SHP77 (cell line): ENCODE data around the gene NEK10.

Experiments used
- DNase-seq, 2 experiments: peaks; one replicate each; lab custom pipeline; 2025; lab: John Stamatoyannopoulos, UW

NEK10 gene

DNA sequence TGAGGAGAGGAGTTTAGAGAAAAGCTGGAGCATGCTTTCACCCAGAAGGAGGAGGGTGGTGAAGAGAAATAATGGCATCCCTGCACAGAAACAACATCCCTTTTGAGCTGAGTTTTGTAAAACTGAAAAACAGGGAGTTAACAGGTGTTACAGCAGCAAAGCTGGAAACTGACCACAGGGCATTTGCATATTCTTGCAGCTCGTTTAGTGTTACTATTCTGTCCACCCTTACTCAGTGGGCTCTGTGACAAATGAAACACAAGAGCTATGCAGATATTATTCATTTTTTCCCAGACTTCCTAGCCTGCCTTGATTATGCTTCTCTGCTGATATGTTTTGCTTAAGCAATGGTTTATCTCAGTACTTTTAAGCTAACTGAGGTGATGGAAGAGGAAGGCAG, 272.0 kb downstream of the NEK10 start:
- no peak for DNase-seq

DNA sequence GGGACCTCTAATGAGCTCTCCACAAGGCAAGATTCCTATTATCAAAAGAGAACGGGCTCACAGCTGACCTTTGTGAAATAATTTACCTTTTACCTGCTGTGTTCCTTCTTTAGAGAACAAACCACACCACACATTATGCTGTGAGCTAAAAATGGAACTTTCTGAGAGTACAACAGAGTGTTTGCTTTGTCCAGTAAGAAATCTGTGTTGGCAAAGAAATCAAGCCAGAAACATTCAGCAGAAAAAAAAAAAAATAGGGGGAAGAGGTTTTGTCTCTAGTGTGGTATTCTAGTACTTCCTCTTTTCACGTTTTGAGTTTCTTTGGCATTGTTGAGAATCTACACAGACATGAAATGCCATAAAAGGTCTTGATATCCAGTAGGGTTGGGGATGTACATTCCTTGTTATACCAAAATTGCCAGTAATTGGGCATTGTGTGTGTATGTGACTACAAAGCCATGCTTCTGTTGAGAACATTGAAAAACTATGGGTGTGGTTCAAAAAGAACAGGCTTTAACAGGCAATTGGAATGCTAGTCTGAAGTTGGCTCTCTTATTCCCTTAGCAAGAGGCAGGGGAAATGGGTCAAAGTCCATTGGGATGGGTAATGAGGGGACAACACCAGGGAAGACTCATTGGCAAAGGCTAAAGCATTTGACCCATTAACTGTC, 273.5 kb downstream of the NEK10 start:
- no peak for DNase-seq

DNA sequence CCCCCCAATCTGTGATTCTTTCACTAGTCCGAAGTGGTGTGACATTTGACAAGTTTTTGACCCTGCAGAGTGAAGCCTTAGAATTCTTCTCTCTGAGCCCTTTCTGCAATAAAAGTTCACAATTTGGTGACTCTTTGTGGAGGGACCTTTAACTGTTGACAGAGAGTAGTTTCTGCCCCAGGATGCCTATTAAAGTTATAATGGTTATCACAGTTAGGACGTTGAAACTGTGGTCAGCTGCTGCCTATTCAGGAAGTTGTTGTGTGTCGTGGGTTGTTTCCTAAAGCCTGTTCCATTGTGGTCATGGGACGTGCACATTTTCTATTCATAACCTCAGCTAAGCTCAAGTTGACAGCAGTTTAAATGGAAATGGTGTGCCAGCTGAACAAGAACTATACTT, 274.5 kb downstream of the NEK10 start:
- no peak for DNase-seq

DNA sequence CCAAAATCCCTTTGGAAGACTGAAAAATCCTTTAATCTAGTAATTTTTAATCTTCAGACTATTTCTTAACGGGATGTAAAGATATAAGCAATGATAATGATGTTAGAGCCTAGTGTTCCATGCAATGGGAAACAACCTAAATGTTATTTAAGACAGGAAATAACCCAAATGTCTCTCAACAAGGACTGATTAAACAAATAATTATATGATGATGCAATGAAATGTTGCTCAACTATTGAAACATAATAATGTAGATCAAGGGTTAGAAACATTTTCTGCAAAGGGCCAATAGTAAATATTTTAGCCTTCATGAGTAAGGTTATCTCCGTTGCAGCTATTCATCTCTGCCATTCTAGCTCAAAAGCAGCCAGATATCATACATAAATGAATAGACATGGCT, 275.4 kb downstream of the NEK10 start:
- no peak for DNase-seq

DNA sequence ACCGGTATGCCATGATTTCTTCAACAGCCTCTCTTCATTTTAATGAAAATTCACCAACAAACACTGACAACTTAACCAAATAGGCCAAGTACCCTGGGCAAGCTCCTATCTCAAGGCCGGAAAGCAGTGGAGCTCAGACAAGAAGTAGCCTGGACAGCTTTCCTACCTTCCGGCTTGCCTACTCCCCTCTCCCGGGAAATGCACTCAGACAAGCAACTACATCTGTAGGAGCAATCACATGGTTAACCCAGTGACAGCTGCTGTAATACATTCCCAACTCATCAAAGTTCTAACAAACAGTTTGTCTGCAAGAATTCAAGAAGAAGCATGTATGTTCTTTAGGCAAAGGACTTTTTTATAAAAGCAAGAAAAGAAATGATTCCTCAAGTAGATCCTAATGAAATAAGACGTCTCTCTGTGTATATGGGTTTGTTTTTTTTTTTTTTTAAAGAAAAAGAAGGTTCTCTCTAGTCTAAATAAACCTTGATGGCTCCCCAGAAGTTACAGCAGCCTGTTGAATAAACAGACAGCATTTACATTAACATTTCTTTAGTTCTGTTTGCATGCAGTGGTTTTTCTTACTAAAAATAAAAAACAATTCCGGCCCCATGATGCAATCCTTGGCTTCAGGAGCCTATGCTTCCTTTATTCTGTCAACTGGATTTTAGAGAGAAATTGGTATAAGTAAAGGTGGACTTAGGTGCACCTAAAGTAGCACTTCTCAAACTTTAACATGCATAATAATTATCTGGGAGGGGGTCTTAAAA, 278.7 kb downstream of the NEK10 start:
- DNase-seq, result no peak

DNA sequence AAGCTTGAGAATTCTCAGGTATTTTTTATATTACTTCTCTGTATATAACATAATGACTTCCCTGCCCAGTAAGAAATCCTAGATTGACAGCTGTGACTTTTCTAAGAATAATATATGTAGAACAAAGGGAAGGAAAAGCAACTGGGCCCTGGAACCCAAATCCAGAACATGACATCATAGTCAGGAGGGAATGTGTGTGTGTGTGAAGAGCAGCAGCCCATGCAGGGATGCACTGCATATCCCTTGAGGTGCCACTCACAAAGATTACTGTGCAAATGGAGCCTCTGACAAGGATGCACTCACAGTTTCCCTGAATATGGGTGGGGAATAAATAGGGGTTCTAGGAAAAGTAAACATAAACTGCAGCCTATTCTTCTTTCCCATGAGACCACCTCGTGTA, 279.5 kb downstream of the NEK10 start:
- DNase-seq, result no peak

DNA sequence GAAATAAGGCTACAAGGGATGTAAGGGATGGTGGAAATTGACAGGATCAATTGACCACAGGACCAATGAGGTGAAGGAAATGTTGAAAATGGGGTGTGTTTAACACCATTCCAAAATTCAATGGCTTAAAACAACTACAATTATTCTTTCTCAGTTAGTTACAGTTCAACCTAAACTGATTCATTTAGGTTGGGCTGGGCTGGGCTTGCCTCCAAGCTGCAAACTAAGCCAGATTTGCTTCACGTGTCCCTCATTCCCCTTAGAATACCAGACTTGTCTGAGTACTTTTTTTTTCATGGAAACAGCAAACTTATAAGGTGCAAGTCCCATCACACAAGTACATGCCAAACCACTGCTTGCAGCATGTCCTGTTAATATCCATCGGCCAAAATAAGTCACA, 280.1 kb downstream of the NEK10 start:
- no peak for DNase-seq

DNA sequence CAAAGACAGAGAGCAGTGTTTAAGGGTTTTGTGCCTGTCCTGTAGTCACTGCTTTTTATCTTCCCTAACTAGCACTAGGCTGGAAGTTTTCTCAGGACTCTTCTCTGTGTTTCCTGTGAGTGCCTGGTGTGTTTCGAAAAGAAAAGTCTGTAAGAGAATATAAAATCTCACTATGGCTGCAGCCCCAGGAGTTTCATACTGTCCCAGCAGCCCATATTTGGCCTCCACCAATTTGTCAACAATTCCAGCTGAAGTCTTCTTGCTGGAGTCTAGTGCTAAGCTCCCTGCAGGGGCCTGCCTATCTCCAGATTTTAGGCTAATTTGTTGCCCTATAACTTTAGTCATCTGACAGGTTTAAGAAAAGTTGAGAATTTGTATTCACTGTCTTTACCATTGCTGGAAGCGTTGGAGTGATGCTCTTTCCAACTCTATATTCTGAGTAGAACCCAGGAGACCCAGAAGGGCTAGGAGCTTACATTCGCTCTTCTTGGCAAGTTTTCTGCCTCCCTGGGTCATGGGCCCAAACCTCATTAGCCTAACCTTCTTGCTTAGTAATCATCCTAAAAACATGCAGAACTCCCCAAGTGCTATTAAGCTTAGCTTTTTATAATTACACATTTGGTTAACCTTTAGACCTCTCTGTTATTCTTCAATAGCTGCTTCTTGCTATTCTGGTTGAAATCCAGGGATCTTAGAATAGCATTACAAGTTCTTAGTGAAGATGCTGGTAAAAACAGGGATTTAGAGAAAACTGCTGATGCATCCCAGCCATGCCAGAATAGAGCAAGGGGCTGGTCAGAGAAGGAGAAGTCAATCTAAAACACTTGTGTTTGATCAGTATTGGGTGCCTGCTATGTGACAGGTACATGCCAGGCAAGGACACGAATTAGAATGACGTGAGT, 283.1 kb downstream of the NEK10 start:
- DNase-seq, result no peak

DNA sequence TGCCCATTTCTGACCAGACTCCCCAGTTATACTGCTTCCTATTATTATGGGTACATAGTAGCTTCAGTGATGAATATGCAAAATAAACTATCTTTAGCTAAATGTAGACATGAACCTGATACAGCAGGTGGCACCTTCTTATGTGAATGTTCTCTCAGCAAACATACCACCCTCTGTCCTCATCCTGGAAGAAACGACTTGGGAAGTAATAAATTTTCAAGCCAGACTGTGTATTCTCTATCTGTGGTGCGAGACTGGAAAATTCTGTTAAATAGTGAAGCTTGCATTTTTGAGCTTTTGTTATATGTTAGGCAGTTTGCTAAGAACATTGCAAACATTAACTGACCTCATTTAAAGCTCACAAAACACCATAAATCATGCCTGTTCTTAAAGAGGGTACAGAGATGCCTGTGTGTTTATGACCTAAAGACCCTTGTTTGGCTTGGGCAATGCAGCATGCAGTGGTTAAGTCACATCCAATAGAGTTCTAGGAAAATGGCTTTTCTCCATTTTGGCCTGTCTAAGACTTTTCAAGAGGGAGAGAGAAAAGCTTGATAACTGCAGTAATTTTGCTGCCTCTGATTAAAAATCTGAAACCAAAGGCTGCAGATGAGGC, 287.1 kb downstream of the NEK10 start:
- DNase-seq, result no peak

DNA sequence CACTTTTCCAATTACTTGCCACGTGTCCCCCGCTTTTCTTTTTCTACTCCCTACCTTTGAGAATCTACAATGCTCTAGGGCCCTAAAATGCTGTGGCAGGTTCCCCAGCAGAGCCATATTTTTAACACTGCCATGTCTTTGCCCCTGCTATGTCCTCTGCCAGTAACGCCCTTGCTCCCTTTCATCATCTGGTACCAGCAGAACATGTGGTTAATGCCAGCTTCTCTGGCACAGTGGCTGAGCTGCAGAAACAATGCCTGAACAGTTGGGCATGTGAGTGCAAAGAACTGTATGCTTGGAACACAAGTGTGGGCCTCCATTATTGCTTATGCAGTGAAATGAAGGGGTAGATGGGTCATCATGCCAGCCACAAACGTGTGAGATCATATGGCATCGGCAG, 287.6 kb downstream of the NEK10 start:
- no peak for DNase-seq

DNA sequence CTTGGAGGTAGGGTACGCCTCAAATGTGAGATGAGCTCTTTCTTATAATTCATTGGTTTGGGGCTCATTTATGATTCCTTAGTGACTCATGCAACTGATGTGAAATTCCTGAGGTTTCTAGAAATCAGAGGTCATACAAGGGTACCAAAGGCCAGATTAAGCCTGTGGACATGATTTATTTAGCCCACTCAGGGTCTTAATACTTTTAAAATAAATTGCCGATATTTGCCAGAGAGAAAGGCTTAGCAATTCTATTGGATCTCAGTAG, 289.0 kb downstream of the NEK10 start:
- no peak for DNase-seq

DNA sequence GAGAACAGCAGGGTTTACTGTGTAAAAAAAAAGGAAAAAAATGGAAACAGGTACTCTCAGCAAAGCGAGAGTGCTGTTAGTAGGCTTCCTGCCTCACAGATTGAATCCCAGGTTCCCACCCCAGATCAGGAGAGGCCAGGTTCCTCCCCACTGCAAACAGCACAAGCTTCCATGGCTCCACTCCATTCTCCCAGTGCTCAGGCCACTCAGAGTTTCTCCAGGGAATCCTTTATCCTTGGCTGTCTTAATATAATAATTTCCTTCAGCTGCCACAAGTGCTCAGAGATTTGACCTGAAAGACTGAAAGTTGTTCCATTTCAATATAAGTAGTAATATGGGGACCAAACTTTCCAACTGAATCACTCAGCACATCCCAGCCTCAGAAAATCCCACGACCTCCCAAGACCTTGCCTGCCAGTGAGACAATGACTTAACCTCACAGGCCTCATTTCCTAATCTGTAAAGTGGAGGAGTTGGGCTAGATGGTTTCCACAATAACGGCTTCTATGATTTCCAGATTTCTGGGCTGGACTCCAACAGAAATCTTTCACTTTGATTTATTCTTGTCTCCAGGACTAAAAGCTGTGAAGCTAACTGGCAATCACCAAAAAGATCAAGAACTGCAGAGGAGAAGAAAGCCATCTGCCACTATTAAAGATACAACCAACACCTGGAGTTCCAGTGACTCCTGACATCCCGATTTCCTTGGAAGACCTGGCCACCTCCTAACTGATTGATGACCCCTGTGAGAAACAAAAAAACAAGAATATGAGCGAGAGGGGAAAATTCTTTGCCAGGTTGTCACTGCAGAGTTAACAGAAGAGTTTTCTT, 289.5 kb downstream of the NEK10 start:
- no peak for DNase-seq

DNA sequence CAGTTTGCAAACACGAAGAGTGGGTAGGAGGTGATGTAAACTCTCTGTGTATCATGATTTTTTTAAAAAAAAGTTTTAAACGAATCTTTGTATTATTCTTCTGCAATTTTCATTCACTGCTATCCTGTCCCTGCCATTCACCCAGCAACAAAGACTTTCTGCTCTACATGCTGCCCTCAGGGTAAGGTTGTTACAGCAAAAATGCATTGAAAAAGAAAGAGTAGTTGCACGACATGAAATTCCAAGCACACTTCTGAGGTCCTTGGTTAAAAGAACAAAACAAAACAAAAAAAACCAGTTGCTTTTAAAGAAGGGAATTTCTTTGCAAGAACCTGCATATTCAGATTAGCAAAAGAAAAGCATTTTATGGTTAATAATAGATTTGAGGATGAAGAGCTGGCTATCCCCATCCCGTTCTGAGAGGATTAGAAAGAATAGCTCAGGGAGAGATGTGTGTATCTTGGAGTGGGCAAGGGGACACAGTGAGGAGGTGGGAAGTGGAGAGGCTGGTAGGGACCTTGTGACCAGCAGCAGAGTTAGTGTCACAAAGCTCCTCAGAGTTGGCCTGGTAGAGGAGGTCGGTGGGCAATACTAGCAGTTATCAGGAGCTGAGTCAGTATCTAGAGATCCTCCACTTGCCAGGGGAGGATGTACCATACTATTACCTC, 290.8 kb downstream of the NEK10 start:
- no peak for DNase-seq

DNA sequence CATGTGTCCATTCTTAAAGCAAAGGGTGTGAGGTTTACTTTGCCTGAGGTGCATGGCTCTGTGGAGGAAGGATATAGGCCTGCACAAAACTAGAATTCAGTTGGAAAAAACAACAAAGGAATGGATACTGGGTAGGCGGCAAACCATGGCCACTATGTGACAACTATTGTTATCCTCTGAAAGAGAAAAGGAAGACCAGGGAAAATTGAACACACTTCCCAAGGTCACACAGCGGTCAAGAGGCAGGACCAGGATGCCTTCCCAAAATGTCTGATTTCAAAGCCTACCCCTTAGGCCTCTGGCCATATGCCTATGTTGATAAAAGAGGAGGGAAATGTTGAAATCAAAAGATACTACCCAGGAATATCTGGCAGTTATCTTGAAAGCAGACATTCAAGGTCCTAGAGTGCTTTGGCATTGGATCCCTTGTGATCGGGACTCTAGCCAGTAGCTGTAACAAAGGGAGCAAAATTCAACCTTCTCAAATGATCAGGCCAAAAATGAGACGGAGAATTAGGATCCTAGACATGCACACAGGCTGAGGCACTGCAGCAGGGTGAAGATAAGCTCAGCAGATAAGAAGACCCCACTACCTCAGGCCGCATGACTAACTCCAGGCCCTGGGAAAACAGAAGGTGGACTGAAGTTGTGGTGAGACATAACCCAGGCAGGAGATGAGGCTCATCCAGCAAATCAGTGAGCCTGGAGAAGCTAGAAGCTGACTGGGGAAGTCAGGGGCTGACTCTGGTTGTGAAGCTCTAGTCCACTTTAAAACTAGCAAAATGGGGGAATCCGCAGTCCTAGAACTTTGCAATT, 292.2 kb downstream of the NEK10 start:
- no peak for DNase-seq

DNA sequence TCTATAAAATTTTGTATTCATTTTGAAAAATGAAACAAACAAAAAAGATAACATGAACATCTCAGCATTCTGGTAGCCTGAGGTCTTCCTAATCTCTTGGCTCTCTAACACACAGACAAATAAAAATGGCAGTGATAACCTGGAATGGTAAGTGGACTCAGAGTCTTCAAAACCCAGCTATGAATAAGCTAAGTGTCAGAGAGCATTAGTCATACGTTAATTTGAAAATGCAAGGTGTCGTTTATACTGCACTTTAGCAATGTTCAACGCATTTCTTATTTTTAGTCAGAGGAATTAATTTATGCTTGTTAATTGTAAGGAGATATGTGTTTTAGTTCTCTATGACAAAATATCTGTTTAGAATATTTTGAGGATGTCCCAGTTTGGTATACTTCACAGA, 294.3 kb downstream of the NEK10 start:
- DNase-seq, result no peak

DNA sequence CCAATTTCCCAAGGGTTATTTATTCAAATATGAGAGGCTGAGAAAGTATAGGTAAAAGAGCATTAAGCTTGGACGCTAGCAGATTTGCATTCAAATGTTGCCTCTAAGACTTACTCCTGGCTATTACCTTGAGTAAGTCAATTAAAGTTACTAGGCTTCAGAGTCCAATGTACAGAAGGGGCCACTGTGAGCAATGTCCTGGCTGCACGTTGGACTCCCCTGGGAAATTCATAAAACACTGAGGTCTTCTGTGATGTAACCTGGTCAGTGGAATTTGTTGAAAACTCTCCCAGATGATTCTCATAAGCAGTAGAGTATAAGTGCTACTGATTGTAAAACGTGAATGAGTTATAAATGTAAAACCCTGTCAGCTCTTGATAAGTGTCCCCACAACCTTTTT, 295.3 kb downstream of the NEK10 start:
- DNase-seq, result no peak

DNA sequence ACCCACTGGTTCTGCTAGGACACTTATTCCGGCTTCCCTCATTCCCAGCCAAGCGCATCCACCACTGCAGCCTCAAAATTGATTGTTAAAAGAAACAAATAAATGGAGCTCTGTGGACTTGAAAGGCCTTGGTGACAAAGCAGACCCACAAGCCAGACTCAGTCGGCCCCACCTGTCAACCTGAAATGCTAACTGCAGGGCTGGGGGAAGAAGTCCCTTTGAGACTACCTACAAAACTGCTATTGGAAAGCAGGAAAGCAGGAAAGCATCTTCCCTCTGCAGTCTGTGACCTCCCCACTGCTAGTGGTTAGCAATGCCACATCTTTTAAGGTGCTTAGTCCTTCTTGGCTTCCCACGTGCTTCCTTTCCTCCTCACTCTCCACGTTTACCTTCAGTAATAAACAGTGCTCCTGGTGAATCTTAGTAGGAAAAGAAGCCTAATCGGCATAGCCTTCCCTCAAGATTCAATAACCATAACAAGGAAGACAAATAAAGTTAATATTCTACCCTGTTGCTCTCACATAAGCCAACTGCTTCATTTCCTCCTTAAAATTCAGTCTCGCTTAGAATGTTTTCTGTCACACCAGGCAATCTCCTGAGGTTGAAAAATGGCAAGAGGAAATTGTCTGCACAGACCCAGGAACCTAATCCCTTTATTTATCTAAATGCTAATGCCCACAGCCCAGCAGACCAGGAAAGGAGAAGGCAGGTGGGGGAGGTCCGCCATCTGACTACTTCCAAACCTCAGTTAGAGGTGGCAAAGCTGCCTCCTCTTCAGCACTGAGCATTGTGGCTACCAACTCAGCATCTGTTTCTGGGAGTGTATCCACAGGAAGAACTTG, 296.2 kb downstream of the NEK10 start:
- no peak for DNase-seq

DNA sequence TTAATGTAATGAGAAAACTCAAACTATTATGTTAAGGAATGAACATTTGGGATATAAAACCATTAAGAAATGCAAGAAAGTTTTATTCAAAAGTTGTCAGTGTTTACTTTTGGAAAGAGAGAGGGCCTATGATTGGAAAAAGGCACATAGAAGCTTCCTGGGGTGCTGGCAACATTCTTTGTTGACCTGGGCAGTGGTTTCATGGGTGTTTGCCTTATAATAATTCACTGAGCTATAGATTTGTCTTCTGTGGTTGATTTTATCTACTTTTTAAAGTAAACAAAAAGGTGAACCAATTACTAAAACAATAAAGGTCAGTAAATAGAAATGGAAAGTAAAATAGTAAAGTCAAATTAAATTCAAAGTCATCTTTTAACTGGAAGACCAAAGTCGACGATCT, 308.8 kb downstream of the NEK10 start:
- no peak for DNase-seq
